ENCODE measurements around the gene NEK11. TPM values are rescaled to one million over a fixed set of nuclear protein-coding genes. Genes with fewer than 3 reads are reported as not detected.

Gene NEK11
- total RNA-seq, 2 donors from 2014 or later, result 7.4 to 14.0 TPM

DNA sequence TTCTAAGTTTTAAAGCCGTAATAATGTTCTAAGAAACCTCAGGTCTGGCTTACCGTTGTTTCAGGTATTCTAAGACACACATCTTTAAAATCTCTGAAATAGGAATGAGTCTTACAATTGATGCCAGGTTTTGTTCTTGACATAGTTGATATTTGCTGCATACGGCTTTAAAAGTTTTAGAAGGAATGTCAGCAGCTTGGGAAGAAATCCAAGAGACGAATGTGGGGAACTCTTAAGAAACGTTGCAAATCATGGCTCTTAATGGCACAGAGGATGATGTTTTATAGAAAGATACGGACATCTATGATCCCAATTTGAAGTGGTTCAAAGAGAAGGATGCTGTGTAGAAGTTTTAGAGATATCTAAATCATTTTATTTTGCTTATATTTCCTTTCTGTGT lies 366.4 kb downstream of the NEK11 start:
- no peak overlapping the region for H3K4me3 ChIP-seq
- no peaks in the 10 kb centered on the region for H3K4me1 ChIP-seq (replicated peaks)
- whole genome bisulfite sequencing, result 42% methylated on average over 6 of the region's 6 CpGs
- TF ChIP-seq POLR2A (IDR thresholded peaks at IDR 0.05) (no peak), CTCF (IDR thresholded peaks at IDR 0.05) (no peak), POLR2AphosphoS5 (IDR thresholded peaks at IDR 0.05) (no peak)
- no peaks in the 10 kb centered on the region for H3K36me3 ChIP-seq
- no peak overlapping the region for H3K27ac ChIP-seq
- no peak for DNase-seq (ENCODE audit: low spot score)
- H3K9me3 ChIP-seq, result no peaks in the 10 kb centered on the region
- no peaks in the 10 kb centered on the region for H3K27me3 ChIP-seq (replicated peaks; ENCODE audit: insufficient read depth)
- intact Hi-C loops (cut with DNase I), result no loop called here

DNA sequence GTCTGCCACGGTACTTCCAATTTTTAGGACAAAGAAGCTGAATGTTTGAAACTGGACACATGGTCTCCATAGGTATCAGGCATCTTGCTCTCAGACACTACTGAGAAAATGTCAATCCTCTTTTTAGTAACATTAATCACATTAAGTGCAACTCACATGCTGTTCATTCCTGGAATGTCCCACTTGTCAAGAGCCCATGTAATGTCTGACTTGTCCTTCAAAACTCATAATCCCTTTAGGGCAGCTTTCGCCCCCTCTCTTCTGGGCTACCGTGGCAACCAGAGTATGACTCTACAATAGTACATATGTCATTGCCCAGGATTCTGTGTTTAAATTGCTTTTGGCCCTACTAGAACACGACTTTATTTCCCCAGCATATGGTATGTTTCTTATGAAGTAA lies 367.2 kb downstream of the NEK11 start:
- Histone ChIP-seq H3K4me3 (no peak overlapping the region), H3K4me1 (replicated peaks) (no peaks in the 10 kb centered on the region), H3K27me3 (replicated peaks; ENCODE audit: insufficient read depth) (no peaks in the 10 kb centered on the region), H3K27ac (no peak overlapping the region), H3K36me3 (no peaks in the 10 kb centered on the region), H3K9me3 (no peaks in the 10 kb centered on the region)
- intact Hi-C loops (cut with DNase I), result no loop called here
- no peak for DNase-seq (ENCODE audit: low spot score)
- WGBS, result 81% methylated on average over 4 of the region's 4 CpGs
- TF ChIP-seq CTCF (IDR thresholded peaks at IDR 0.05), result no peak
- TF ChIP-seq POLR2AphosphoS5 (IDR thresholded peaks at IDR 0.05), result no peak
- TF ChIP-seq POLR2A (IDR thresholded peaks at IDR 0.05), result no peak

GRCh38 chr3:131394400-131394799 lies 367.7 kb downstream of the NEK11 start:
- Histone ChIP-seq H3K4me1 (replicated peaks) (no peaks in the 10 kb centered on the region), H3K36me3 (no peaks in the 10 kb centered on the region), H3K27ac (no peak overlapping the region), H3K4me3 (no peak overlapping the region), H3K27me3 (replicated peaks; ENCODE audit: insufficient read depth) (no peaks in the 10 kb centered on the region), H3K9me3 (no peaks in the 10 kb centered on the region)
- no peak for DNase-seq (ENCODE audit: low spot score)
- no peak for TF ChIP-seq POLR2AphosphoS5 (IDR thresholded peaks at IDR 0.05)
- TF ChIP-seq POLR2A (IDR thresholded peaks at IDR 0.05), result no peak
- no peak for TF ChIP-seq CTCF (IDR thresholded peaks at IDR 0.05)
- intact Hi-C loops (cut with DNase I), result no loop called here

DNA sequence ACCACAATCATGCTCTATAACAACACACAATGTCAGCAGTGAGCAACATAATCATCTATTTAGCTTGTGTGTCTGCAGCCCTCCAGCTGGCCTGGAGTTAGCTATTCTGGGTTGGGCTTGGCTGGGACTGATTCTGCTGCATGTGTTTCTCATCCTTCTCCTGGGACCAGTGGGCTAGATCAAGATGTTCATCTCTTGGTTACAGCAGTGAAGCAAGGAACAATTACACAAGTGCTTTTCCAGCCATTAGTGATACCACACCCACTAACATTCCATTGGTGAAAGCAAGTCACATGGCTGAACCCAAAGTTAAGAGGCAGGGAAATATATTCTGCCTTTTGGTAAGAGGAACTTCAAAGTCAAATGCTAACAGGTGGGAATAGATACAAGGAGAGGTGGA lies 369.5 kb downstream of the NEK11 start:
- Histone ChIP-seq H3K27ac (no peak overlapping the region), H3K4me3 (no peak overlapping the region), H3K9me3 (no peaks in the 10 kb centered on the region), H3K4me1 (replicated peaks) (no peaks in the 10 kb centered on the region), H3K27me3 (replicated peaks; ENCODE audit: insufficient read depth) (no peaks in the 10 kb centered on the region), H3K36me3 (no peaks in the 10 kb centered on the region)
- intact Hi-C loops (cut with DNase I), result no loop called here
- TF ChIP-seq CTCF (IDR thresholded peaks at IDR 0.05), result no peak
- TF ChIP-seq POLR2AphosphoS5 (IDR thresholded peaks at IDR 0.05), result no peak
- TF ChIP-seq POLR2A (IDR thresholded peaks at IDR 0.05), result no peak
- DNase-seq (ENCODE audit: low spot score), result no peak

DNA sequence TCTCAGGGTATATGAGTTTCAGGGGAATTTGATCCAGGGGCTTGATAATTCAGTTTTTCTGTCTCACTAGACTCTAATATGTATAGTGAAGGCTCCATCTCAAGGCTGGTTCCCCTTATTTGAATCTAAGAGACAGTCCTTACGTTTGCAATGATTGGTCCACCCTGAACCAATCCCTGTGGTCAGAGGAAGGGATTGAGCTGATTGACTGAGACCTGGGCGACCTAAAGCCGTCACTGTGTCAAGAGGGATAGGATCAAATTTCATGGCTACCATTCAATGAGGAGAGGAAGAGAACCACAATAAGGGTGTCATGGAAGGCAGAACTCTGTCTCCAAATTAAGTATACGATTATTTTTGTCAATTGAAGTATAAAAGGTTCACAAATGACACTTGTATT lies 371.2 kb downstream of the NEK11 start:
- TF ChIP-seq CTCF (IDR thresholded peaks at IDR 0.05), result no peak
- no peak for TF ChIP-seq POLR2A (IDR thresholded peaks at IDR 0.05)
- TF ChIP-seq POLR2AphosphoS5 (IDR thresholded peaks at IDR 0.05), result no peak
- DNase-seq (ENCODE audit: low spot score), result no peak
- H3K36me3 ChIP-seq, result no peaks in the 10 kb centered on the region
- H3K4me3 ChIP-seq, result no peak overlapping the region
- WGBS, result 83% methylated on average over 4 of the region's 4 CpGs
- intact Hi-C loops (cut with DNase I), result no loop called here
- H3K9me3 ChIP-seq, result no peaks in the 10 kb centered on the region
- no peak overlapping the region for H3K27ac ChIP-seq
- no peaks in the 10 kb centered on the region for H3K27me3 ChIP-seq (replicated peaks; ENCODE audit: insufficient read depth)
- no peaks in the 10 kb centered on the region for H3K4me1 ChIP-seq (replicated peaks)

Small RNAs within 50 kb of the gene (small RNA-seq; reads per million reads assigned to genes)
- gene RNU6-726P, result 0 reads per million in 2 donors

Other genes starting within 250 kb of the NEK11 start
- gene ATP2C1, start 132.8 kb upstream of the NEK11 start, total RNA-seq, result 100 to 1,000 TPM; 123 to 158 TPM
- gene ASTE1, start 52 bp upstream of the NEK11 start, total RNA-seq, result 1 to 10 TPM; 6.1 to 7.7 TPM

All from prostate gland (tissue), 2 donors.